A204.1 (cell line): ENCODE measurements around the gene FCRL5.

Source experiments
- FAIRE-seq: peaks from 2 replicates; lab custom pipeline; 2012; peaks lifted over from hg19 to GRCh38; lab: Jason Lieb, UNC

FCRL5 gene

GRCh38 chr1:157523774-157524493 is 28.4 kb downstream of the FCRL5 start:
- FAIRE-seq = no peak

GRCh38 chr1:157521056-157521455 is 31.3 kb downstream of the FCRL5 start:
- FAIRE-seq = no peak

GRCh38 chr1:157520386-157520935 is 31.9 kb downstream of the FCRL5 start:
- no peak for FAIRE-seq

GRCh38 chr1:157519451-157519850 is 32.9 kb downstream of the FCRL5 start:
- FAIRE-seq = no peak

- no peak for FAIRE-seq
Measured at GRCh38 chr1:157517016-157517415, 35.3 kb downstream of the FCRL5 start.

- no peak for FAIRE-seq
Measured at GRCh38 chr1:157515709-157516108, 36.6 kb downstream of the FCRL5 start.

GRCh38 chr1:157515141-157515540 is 37.2 kb downstream of the FCRL5 start:
- no peak for FAIRE-seq

- FAIRE-seq = no peak
Measured at GRCh38 chr1:157512036-157512969, 40.0 kb downstream of the FCRL5 start.

- FAIRE-seq = no peak
Measured at GRCh38 chr1:157509546-157510232, 42.6 kb downstream of the FCRL5 start.

GRCh38 chr1:157505481-157506272 is 46.6 kb downstream of the FCRL5 start:
- no peak for FAIRE-seq

- no peak for FAIRE-seq
Measured at GRCh38 chr1:157504646-157505045, 47.7 kb downstream of the FCRL5 start.

GRCh38 chr1:157499521-157499920 is 52.8 kb downstream of the FCRL5 start:
- FAIRE-seq = no peak

- FAIRE-seq = no peak
Measured at GRCh38 chr1:157498736-157499090, 53.6 kb downstream of the FCRL5 start.

GRCh38 chr1:157497987-157498735 is 54.2 kb downstream of the FCRL5 start:
- FAIRE-seq = no peak

- no peak for FAIRE-seq
Measured at GRCh38 chr1:157497284-157497683, 55.0 kb downstream of the FCRL5 start.

GRCh38 chr1:157496121-157496526 is 56.2 kb downstream of the FCRL5 start:
- peak; percentile 81 for FAIRE-seq

GRCh38 chr1:157495285-157495684 is 57.0 kb downstream of the FCRL5 start:
- FAIRE-seq = no peak

- no peak for FAIRE-seq
Measured at GRCh38 chr1:157494093-157494492, 58.2 kb downstream of the FCRL5 start.

- FAIRE-seq = no peak
Measured at GRCh38 chr1:157490467-157491165, 61.7 kb downstream of the FCRL5 start.

- no peak for FAIRE-seq
Measured at GRCh38 chr1:157488156-157488555, 64.2 kb downstream of the FCRL5 start.
